GM06990 (cell line): Measurements from ENCODE around the gene HIVEP1.

ENCODE experiments used
- DNase-seq: peaks from one replicate; pipeline ENCODE4 v3.0.0-alpha.2; 2011; ENCODE audit not compliant: insufficient read length; ENCODE audit errors: extremely low read depth
- H3K27me3 ChIP-seq: replicated peaks from 2 replicates; pipeline ENCODE4 v1.6.0; 2011; ENCODE audit warnings: low read length; ENCODE audit not compliant: control insufficient read depth, insufficient read depth
- H3K36me3 ChIP-seq: 2 replicates; pipeline ENCODE4 v1.5.1; 2011; ENCODE audit warnings: low read length; ENCODE audit not compliant: control insufficient read depth, insufficient read depth
- H3K4me3 ChIP-seq: replicated peaks from 2 replicates; pipeline ENCODE4 v1.5.1; 2011; ENCODE audit warnings: low read depth, mild to moderate bottlenecking, control low read depth, low read length
- TF ChIP-seq, protein P1 (sequence below): IDR thresholded peaks from 2 replicates; pipeline ENCODE4 v1.5.1; 2011; ENCODE audit warnings: low read length, control low read depth, mild to moderate bottlenecking, inconsistent platforms; ENCODE audit not compliant: insufficient read depth, poor library complexity, severe bottlenecking

Gene HIVEP1

GRCh38 chr6:12029979-12030737 lies 18.0 kb downstream of the HIVEP1 start:
- Histone ChIP-seq H3K4me3 (no peak overlapping the region), H3K36me3 (no peaks in the 10 kb centered on the region; the same call in 1 of the 2 replicates), H3K27me3 (no peaks in the 10 kb centered on the region)
- TF ChIP-seq, protein P1, sequence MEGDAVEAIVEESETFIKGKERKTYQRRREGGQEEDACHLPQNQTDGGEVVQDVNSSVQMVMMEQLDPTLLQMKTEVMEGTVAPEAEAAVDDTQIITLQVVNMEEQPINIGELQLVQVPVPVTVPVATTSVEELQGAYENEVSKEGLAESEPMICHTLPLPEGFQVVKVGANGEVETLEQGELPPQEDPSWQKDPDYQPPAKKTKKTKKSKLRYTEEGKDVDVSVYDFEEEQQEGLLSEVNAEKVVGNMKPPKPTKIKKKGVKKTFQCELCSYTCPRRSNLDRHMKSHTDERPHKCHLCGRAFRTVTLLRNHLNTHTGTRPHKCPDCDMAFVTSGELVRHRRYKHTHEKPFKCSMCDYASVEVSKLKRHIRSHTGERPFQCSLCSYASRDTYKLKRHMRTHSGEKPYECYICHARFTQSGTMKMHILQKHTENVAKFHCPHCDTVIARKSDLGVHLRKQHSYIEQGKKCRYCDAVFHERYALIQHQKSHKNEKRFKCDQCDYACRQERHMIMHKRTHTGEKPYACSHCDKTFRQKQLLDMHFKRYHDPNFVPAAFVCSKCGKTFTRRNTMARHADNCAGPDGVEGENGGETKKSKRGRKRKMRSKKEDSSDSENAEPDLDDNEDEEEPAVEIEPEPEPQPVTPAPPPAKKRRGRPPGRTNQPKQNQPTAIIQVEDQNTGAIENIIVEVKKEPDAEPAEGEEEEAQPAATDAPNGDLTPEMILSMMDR, result no peak
- DNase-seq, result no peak

DNA sequence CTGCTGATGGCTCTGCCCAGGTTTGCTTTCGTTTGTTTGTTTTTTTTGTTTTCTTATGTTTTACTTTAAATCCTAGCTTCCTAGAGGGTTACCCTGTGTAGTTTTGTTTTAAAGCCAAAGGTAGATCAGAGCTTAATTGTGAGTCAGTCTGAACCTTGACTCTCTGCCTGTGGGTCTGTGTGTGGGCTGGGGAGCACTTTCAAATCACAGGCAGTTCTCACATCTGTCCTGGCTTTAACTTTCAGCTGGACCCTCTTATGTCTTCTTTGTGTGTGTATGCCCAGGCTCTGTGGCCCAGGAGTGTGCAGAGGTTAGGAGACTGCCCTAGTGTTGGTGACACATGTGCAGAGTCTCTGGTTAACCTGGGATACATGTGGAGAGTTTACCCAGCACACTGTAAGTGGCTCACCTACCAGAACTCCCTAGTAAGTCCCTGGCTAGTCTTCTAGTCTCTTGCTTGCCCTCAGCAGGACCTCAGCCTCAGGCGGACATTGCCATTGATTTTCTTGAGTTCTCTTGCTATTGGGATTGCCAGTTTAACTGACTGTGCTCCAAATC lies 19.0 kb downstream of the HIVEP1 start:
- no peaks in the 10 kb centered on the region for H3K27me3 ChIP-seq
- TF ChIP-seq, protein P1, result no peak
- no peak overlapping the region for H3K4me3 ChIP-seq
- H3K36me3 ChIP-seq, result no peaks in the 10 kb centered on the region; the same call in 1 of the 2 replicates
- DNase-seq, result no peak

- H3K27me3 ChIP-seq, result no peaks in the 10 kb centered on the region
- no peaks in the 10 kb centered on the region; the same call in 1 of the 2 replicates for H3K36me3 ChIP-seq
- DNase-seq, result no peak
- TF ChIP-seq, protein P1, result no peak
- no peak overlapping the region for H3K4me3 ChIP-seq
These were observed 20.9 kb downstream of the HIVEP1 start for GRCh38 chr6:12032783-12033573.

GRCh38 chr6:12033770-12034169 lies 21.7 kb downstream of the HIVEP1 start:
- DNase-seq, result no peak
- TF ChIP-seq, protein P1, result no peak
- H3K36me3 ChIP-seq, result no peaks in the 10 kb centered on the region; the same call in 1 of the 2 replicates
- no peaks in the 10 kb centered on the region for H3K27me3 ChIP-seq
- no peak overlapping the region for H3K4me3 ChIP-seq

- no peaks in the 10 kb centered on the region; the same call in 1 of the 2 replicates for H3K36me3 ChIP-seq
- no peaks in the 10 kb centered on the region for H3K27me3 ChIP-seq
- no peak overlapping the region for H3K4me3 ChIP-seq
- TF ChIP-seq, protein P1, result no peak
- no peak for DNase-seq
These were observed 22.2 kb downstream of the HIVEP1 start for GRCh38 chr6:12034349-12034748.
